ENCODE data around the gene ACSF2.

The ACSF2 gene

DNA sequence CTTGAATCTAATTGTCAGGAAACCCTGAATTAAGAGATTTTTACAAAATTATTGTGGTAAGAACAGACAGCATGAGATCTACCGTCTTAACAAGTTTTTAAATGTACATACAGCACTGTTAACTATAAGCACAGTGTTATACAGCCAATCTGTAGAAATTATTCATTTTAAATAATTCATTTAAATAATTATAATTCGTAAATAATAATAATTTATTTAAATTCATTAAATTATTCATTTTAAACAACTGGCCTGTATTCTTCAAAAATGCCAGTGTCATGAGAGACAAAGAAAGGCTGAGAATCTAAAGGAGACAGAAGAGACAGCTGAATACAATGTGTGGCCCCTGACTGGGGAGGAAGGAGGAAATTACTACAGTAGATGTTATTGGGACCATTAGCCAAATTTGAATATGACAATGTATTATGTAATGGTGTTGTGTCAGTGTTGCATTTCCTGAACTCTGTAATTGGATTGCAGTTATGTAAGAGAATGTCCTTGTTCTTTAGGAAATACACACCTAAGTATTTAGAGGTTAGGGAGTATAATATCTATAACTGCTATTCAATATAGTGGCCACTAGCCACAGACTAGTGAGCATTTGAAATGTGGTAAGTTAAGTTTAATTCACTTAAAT lies 55.0 kb downstream of the ACSF2 start:
- Histone ChIP-seq H3K79me2 (ENCODE audit: insufficient read depth, low read length) (peaks cover 38% of the 10 kb centered on the region), H3K4me3 (ENCODE audit: low read depth in 1 of 2, low read length in 2 of 2) (no peak overlapping the region), H2AFZ (ENCODE audit: low read depth, low read length) (no peak overlapping the region), H3K9ac (ENCODE audit: low read depth, low read length) (no peak overlapping the region), H3K27ac (ENCODE audit: low read length) (no peak overlapping the region), H4K20me1 (ENCODE audit: insufficient read depth, low read length) (peaks cover 17% of the 10 kb centered on the region; the same call in 1 of the 2 replicates), H3K4me2 (ENCODE audit: insufficient read depth, low read length) (peak overlapping the region; percentile 83; the same call in 1 of the 2 replicates), H3K4me1 (ENCODE audit: insufficient read depth, low read length) (peaks cover 29% of the 10 kb centered on the region), H3K36me3 (ENCODE audit: insufficient read depth, low read length) (peaks cover 60% of the 10 kb centered on the region), H3K9me3 (ENCODE audit: insufficient read depth, low read length, severe bottlenecking) (no peaks in the 10 kb centered on the region), H3K27me3 (ENCODE audit: insufficient read depth, low read length, poor library complexity) (no peaks in the 10 kb centered on the region)
- TF ChIP-seq EZH2 (IDR thresholded peaks at IDR 0.05; ENCODE audit: borderline replicate concordance, low read depth, low read length, severe bottlenecking) = no peak
- TF ChIP-seq, protein P1, sequence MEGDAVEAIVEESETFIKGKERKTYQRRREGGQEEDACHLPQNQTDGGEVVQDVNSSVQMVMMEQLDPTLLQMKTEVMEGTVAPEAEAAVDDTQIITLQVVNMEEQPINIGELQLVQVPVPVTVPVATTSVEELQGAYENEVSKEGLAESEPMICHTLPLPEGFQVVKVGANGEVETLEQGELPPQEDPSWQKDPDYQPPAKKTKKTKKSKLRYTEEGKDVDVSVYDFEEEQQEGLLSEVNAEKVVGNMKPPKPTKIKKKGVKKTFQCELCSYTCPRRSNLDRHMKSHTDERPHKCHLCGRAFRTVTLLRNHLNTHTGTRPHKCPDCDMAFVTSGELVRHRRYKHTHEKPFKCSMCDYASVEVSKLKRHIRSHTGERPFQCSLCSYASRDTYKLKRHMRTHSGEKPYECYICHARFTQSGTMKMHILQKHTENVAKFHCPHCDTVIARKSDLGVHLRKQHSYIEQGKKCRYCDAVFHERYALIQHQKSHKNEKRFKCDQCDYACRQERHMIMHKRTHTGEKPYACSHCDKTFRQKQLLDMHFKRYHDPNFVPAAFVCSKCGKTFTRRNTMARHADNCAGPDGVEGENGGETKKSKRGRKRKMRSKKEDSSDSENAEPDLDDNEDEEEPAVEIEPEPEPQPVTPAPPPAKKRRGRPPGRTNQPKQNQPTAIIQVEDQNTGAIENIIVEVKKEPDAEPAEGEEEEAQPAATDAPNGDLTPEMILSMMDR (IDR thresholded peaks at IDR 0.05; ENCODE audit: borderline replicate concordance, extremely low read depth, low read length, poor library complexity, severe bottlenecking) = no peak
- ATAC-seq (ENCODE audit: insufficient read depth, low read depth) (no peak), DNase-seq (no peak)

DNA sequence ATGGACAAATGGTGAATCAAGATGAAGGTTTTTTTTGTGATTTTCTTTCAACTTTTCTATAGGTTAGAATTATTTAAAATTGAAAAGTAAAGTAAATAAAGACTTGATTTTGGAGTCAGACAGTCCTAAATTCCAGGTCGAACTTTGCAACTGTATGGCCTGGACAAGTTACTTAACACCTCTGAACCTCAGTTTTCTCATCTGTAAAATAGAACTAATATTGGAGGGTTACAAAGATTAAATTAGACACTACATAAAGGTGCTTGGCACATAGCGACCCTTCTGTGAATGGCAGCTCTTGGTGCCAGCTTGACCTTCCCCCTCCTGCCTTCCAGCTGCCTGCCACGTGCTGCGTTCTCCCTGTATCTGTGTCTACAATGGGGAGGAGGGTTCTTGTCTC lies 55.6 kb downstream of the ACSF2 start:
- Histone ChIP-seq H3K9me3 (ENCODE audit: insufficient read depth, low read length, severe bottlenecking) (no peaks in the 10 kb centered on the region), H3K27ac (ENCODE audit: low read length) (no peak overlapping the region), H3K4me1 (ENCODE audit: insufficient read depth, low read length) (peaks cover 29% of the 10 kb centered on the region), H3K4me3 (ENCODE audit: low read depth in 1 of 2, low read length in 2 of 2) (no peak overlapping the region), H3K36me3 (ENCODE audit: insufficient read depth, low read length) (peaks cover 62% of the 10 kb centered on the region), H2AFZ (ENCODE audit: low read depth, low read length) (no peak overlapping the region), H3K27me3 (ENCODE audit: insufficient read depth, low read length, poor library complexity) (no peaks in the 10 kb centered on the region), H3K9ac (ENCODE audit: low read depth, low read length) (no peak overlapping the region), H3K4me2 (ENCODE audit: insufficient read depth, low read length) (no peak overlapping the region), H4K20me1 (ENCODE audit: insufficient read depth, low read length) (peaks cover 17% of the 10 kb centered on the region; the same call in 1 of the 2 replicates), H3K79me2 (ENCODE audit: insufficient read depth, low read length) (peaks cover 38% of the 10 kb centered on the region)
- no peak for TF ChIP-seq EZH2 (IDR thresholded peaks at IDR 0.05; ENCODE audit: borderline replicate concordance, low read depth, low read length, severe bottlenecking)
- TF ChIP-seq, protein P1 (IDR thresholded peaks at IDR 0.05; ENCODE audit: borderline replicate concordance, extremely low read depth, low read length, poor library complexity, severe bottlenecking) = no peak
- DNase-seq (no peak), ATAC-seq (ENCODE audit: insufficient read depth, low read depth) (no peak)

DNA sequence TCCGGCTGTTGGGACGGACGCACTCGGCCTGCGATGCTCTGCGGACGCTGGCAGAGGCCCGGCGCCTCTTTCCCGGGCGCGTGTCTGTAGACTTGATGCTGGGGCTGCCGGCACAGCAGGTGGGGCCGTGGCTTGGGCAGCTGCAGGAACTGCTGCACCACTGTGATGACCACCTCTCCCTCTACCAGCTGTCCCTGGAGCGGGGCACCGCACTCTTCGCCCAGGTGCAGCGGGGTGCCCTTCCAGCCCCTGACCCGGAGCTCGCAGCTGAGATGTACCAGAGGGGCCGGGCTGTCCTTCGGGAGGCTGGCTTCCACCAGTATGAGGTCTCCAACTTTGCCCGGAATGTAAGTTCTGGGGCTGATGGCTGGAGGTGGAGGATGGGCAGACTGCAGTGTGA lies 56.1 kb downstream of the ACSF2 start:
- ATAC-seq (ENCODE audit: insufficient read depth, low read depth) = no peak
- Histone ChIP-seq H3K9ac (ENCODE audit: low read depth, low read length) (no peak overlapping the region), H3K4me2 (ENCODE audit: insufficient read depth, low read length) (no peak overlapping the region), H3K4me3 (ENCODE audit: low read depth in 1 of 2, low read length in 2 of 2) (no peak overlapping the region), H3K9me3 (ENCODE audit: insufficient read depth, low read length, severe bottlenecking) (no peaks in the 10 kb centered on the region), H3K27me3 (ENCODE audit: insufficient read depth, low read length, poor library complexity) (no peaks in the 10 kb centered on the region), H2AFZ (ENCODE audit: low read depth, low read length) (no peak overlapping the region), H3K27ac (ENCODE audit: low read length) (no peak overlapping the region), H3K79me2 (ENCODE audit: insufficient read depth, low read length) (peaks cover 38% of the 10 kb centered on the region), H3K36me3 (ENCODE audit: insufficient read depth, low read length) (peaks cover 62% of the 10 kb centered on the region), H3K4me1 (ENCODE audit: insufficient read depth, low read length) (peaks cover 29% of the 10 kb centered on the region), H4K20me1 (ENCODE audit: insufficient read depth, low read length) (peaks cover 17% of the 10 kb centered on the region; the same call in 1 of the 2 replicates)
- DNase-seq = no peak
- TF ChIP-seq, protein P1 (IDR thresholded peaks at IDR 0.05; ENCODE audit: borderline replicate concordance, extremely low read depth, low read length, poor library complexity, severe bottlenecking) = no peak
- TF ChIP-seq EZH2 (IDR thresholded peaks at IDR 0.05; ENCODE audit: borderline replicate concordance, low read depth, low read length, severe bottlenecking) = no peak
